ENCODE measurements around the gene LIPC.

DNA sequence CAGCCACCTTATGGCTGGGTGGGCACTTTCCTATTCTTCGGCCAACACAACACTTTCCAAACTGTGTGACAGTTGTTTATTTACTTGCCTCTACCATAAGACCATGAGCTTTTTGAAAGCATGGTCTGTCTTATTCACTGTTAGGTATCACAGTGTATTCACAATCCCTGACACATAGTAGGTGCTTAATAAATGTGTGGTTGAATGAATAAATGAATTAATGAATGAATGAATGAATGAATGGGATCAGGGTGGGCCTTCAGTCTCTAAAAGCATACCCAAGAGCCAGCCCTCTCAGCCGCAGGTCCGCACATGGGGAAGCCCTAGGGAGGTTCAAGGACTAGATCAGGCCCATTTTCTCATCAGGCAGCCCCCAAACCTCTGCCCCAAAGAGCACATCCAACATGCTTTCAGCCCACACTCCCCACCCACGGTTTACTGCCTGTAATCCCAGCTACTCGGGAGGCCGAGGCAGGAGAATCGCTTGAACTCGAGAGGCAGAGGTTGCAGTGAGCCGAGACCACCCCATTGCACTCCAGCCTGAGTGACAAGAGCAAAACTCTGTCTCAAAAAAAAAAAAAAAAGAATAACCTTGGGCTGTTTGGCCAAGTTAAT lies 95.9 kb downstream of the LIPC start:
- TF ChIP-seq, protein P1, sequence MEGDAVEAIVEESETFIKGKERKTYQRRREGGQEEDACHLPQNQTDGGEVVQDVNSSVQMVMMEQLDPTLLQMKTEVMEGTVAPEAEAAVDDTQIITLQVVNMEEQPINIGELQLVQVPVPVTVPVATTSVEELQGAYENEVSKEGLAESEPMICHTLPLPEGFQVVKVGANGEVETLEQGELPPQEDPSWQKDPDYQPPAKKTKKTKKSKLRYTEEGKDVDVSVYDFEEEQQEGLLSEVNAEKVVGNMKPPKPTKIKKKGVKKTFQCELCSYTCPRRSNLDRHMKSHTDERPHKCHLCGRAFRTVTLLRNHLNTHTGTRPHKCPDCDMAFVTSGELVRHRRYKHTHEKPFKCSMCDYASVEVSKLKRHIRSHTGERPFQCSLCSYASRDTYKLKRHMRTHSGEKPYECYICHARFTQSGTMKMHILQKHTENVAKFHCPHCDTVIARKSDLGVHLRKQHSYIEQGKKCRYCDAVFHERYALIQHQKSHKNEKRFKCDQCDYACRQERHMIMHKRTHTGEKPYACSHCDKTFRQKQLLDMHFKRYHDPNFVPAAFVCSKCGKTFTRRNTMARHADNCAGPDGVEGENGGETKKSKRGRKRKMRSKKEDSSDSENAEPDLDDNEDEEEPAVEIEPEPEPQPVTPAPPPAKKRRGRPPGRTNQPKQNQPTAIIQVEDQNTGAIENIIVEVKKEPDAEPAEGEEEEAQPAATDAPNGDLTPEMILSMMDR (IDR thresholded peaks at IDR 0.05; ENCODE audit: insufficient read depth, low read length, poor library complexity, severe bottlenecking) = no peak
- TF ChIP-seq EZH2phosphoT487 (conservative IDR thresholded peaks at IDR 0.05; ENCODE audit: low read length) = no peak
